SKM-1 treated with dmso at 0.1 percent for 144 hours (cell line): ENCODE results near the gene ZMYND8.

ENCODE experiments used
- DNase-seq: peaks from one replicate; lab custom pipeline; 2025; ENCODE audit not compliant: unreplicated experiment; lab: John Stamatoyannopoulos, UW

ZMYND8 gene

GRCh38 chr20:47354714-47355488 is 1.6 kb downstream of the ZMYND8 start:
- no peak for DNase-seq

GRCh38 chr20:47354464-47354713 is 2.1 kb downstream of the ZMYND8 start:
- DNase-seq: no peak

GRCh38 chr20:47353692-47354463 is 2.6 kb downstream of the ZMYND8 start:
- DNase-seq: peak; percentile 34

- no peak for DNase-seq
Measured at GRCh38 chr20:47353239-47353691, 3.2 kb downstream of the ZMYND8 start.

- DNase-seq: no peak
Measured at GRCh38 chr20:47352332-47353238, 3.9 kb downstream of the ZMYND8 start.

GRCh38 chr20:47351643-47352331 is 4.7 kb downstream of the ZMYND8 start:
- no peak for DNase-seq

GRCh38 chr20:47350691-47351545 is 5.6 kb downstream of the ZMYND8 start:
- no peak for DNase-seq

- no peak for DNase-seq
Measured at GRCh38 chr20:47350181-47350550, 6.3 kb downstream of the ZMYND8 start.

- DNase-seq: no peak
Measured at GRCh38 chr20:47349365-47350180, 6.9 kb downstream of the ZMYND8 start.

- DNase-seq: no peak
Measured at GRCh38 chr20:47348539-47349142, 7.9 kb downstream of the ZMYND8 start.

- DNase-seq: no peak
Measured at GRCh38 chr20:47347661-47348435, 8.7 kb downstream of the ZMYND8 start.

- DNase-seq: no peak
Measured at GRCh38 chr20:47346172-47346571, 10.3 kb downstream of the ZMYND8 start.

GRCh38 chr20:47345214-47345613 is 11.3 kb downstream of the ZMYND8 start:
- no peak for DNase-seq

GRCh38 chr20:47343007-47343472 is 13.5 kb downstream of the ZMYND8 start:
- no peak for DNase-seq

- no peak for DNase-seq
Measured at GRCh38 chr20:47338131-47338628, 18.3 kb downstream of the ZMYND8 start.

- DNase-seq: no peak
Measured at GRCh38 chr20:47337413-47337812, 19.1 kb downstream of the ZMYND8 start.

- no peak for DNase-seq
Measured at GRCh38 chr20:47336129-47336754, 20.3 kb downstream of the ZMYND8 start.
